Type B pancreatic cell (in vitro differentiated cells): Measurements from ENCODE around the gene WDR87. TPM values are rescaled to one million over a fixed set of nuclear protein-coding genes. Genes with fewer than 3 reads are reported as not detected.

ENCODE experiments used
- DNase-seq: peaks from one replicate; pipeline ENCODE4 v3.0.0; 2021; ENCODE audit warnings: mixed read lengths; ENCODE audit not compliant: unreplicated experiment; ENCODE audit errors: extremely low spot score
- H3K27ac Mint-ChIP-seq: 2 replicates; pipeline ENCODE4 v1.8.0; 2021; ENCODE audit warnings: mild to moderate bottlenecking, mixed read lengths
- H3K27me3 Mint-ChIP-seq: 2 replicates; pipeline ENCODE4 v1.8.0; 2021; ENCODE audit warnings: mixed read lengths
- H3K36me3 Mint-ChIP-seq: 2 replicates; pipeline ENCODE4 v1.8.0; 2021; ENCODE audit warnings: mixed read lengths
- H3K4me1 Mint-ChIP-seq: one replicate; pipeline ENCODE4 v1.8.0; 2021; ENCODE audit warnings: mixed read lengths; ENCODE audit not compliant: unreplicated experiment
- H3K4me3 Mint-ChIP-seq: 2 replicates; pipeline ENCODE4 v1.8.0; 2021; ENCODE audit warnings: mild to moderate bottlenecking, mixed read lengths
- H3K9me3 Mint-ChIP-seq: 2 replicates; pipeline ENCODE4 v1.8.0; 2021; ENCODE audit warnings: mixed read lengths
- total RNA-seq: library from RNA; stranded (reverse); gene quantifications from 2 replicates; pipeline ENCODE4 v1.2.1, GENCODE V29; 2021; ENCODE audit warnings: low replicate concordance
- TF ChIP-seq, protein P1 (sequence below): fragments of 200-600 bp; sonication (generic); conservative IDR thresholded peaks from 2 replicates; pipeline ENCODE4 v1.5.0; 2021; ENCODE audit warnings: antibody characterized with exemption, mild to moderate bottlenecking

Gene WDR87
- total RNA-seq, 1 donor from 2014 or later, result not detected

DNA sequence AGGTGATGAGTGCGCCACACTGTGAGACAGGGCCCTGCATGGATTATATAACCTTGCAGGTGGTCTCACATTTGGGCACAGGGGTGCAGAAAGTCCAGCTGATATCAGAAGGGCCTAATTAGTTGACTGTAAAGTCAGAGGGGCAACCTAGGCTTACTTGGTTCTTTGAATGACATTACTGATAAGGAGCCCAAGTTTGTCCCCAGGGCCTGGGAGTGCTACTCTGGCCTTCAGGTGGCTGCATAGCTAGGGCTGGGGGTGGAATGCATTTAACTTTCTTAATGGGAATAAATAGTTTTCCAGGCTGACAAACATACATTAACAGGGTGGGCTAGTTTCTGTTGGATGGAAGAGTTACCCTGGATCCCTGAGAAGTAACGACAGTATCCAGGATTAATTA lies 3.3 kb downstream of the WDR87 start:
- Mint-ChIP-seq H3K36me3 (no peaks in the 10 kb centered on the region), H3K4me3 (peak overlapping the region; percentile 55), H3K4me1 (peaks cover 15% of the 10 kb centered on the region), H3K27ac (peak overlapping the region; percentile 74), H3K9me3 (no peaks in the 10 kb centered on the region), H3K27me3 (no peaks in the 10 kb centered on the region)
- no peak for DNase-seq
- TF ChIP-seq, protein P1, sequence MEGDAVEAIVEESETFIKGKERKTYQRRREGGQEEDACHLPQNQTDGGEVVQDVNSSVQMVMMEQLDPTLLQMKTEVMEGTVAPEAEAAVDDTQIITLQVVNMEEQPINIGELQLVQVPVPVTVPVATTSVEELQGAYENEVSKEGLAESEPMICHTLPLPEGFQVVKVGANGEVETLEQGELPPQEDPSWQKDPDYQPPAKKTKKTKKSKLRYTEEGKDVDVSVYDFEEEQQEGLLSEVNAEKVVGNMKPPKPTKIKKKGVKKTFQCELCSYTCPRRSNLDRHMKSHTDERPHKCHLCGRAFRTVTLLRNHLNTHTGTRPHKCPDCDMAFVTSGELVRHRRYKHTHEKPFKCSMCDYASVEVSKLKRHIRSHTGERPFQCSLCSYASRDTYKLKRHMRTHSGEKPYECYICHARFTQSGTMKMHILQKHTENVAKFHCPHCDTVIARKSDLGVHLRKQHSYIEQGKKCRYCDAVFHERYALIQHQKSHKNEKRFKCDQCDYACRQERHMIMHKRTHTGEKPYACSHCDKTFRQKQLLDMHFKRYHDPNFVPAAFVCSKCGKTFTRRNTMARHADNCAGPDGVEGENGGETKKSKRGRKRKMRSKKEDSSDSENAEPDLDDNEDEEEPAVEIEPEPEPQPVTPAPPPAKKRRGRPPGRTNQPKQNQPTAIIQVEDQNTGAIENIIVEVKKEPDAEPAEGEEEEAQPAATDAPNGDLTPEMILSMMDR, result no peak

DNA sequence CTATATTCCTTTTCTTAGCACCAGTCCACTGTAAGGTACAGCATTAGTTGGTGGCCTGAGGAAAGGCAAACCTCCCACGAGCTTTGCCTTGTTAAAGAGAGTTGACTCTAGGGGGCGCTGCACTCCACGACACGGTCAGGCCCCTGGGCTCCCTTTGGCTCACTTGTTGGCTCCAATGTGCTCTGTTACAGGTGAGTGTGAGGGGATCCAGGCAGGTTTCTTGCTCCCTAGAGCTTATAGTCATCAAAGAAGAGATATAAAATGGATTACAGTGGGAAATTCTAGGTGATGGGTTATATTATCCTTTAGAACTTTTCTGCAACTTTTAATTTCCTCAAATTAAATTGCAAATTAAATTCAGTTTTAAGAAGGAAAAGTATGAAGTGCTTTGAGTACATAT lies 3.7 kb downstream of the WDR87 start:
- Mint-ChIP-seq H3K27me3 (no peaks in the 10 kb centered on the region), H3K4me1 (peaks cover 14% of the 10 kb centered on the region), H3K9me3 (no peaks in the 10 kb centered on the region), H3K36me3 (no peaks in the 10 kb centered on the region), H3K4me3 (peak overlapping the region; percentile 55), H3K27ac (peak overlapping the region; percentile 74)
- peak; percentile 87 for DNase-seq
- TF ChIP-seq, protein P1, result peak; percentile 93

GRCh38 chr19:37899966-37900365 lies 6.4 kb downstream of the WDR87 start:
- Mint-ChIP-seq H3K27me3 (no peaks in the 10 kb centered on the region), H3K4me3 (no peak overlapping the region), H3K4me1 (peaks cover 9% of the 10 kb centered on the region)

GRCh38 chr19:37899453-37899852 lies 6.9 kb downstream of the WDR87 start:
- no peak for DNase-seq
- TF ChIP-seq, protein P1, result no peak
- H3K27me3 Mint-ChIP-seq, result no peaks in the 10 kb centered on the region
- H3K27ac Mint-ChIP-seq, result no peak overlapping the region
- peaks cover 9% of the 10 kb centered on the region for H3K4me1 Mint-ChIP-seq
- H3K36me3 Mint-ChIP-seq, result no peaks in the 10 kb centered on the region
- H3K9me3 Mint-ChIP-seq, result no peaks in the 10 kb centered on the region
- no peak overlapping the region for H3K4me3 Mint-ChIP-seq

More at GRCh38 chr19:37899966-37900365, 6.4 kb downstream of the WDR87 start:
- no peaks in the 10 kb centered on the region for H3K36me3 Mint-ChIP-seq
- TF ChIP-seq, protein P1, result no peak
- no peak for DNase-seq
- no peaks in the 10 kb centered on the region for H3K9me3 Mint-ChIP-seq
- H3K27ac Mint-ChIP-seq, result no peak overlapping the region

DNA sequence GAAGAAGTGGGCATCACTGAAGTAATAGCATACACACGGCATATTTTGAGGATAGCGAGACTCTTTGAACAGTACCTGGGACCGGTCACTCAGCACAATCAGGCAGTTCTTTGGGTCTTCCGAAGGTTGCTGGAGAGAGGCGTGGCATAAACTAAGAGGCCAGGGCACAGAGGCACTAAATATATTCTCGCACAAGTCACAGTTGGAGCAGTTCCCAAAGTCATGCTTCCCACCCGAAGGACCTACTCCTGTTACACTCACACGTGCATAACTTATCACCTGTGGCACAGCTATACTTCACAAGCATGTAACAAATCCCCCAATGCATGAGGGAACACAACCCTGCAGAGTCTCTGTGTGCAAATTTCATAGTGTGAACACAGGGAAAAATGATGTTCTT lies 10.2 kb downstream of the WDR87 start:
- Mint-ChIP-seq H3K4me1 (peaks cover 3% of the 10 kb centered on the region), H3K36me3 (no peaks in the 10 kb centered on the region), H3K9me3 (no peaks in the 10 kb centered on the region), H3K27ac (no peak overlapping the region), H3K27me3 (peaks cover 12% of the 10 kb centered on the region), H3K4me3 (no peak overlapping the region)
- TF ChIP-seq, protein P1, result no peak
- DNase-seq, result no peak
